SKM-1 treated with dmso at 0.1 percent for 144 hours (cell line): ENCODE measurements around the gene FREM1.

Experiments
- DNase-seq: peaks from one replicate; lab custom pipeline; 2025; ENCODE audit not compliant: unreplicated experiment; lab: John Stamatoyannopoulos, UW

FREM1 gene

GRCh38 chr9:14881006-14881405 is 29.2 kb downstream of the FREM1 start:
- DNase-seq = no peak

GRCh38 chr9:14870090-14870489 is 40.1 kb downstream of the FREM1 start:
- DNase-seq = no peak

DNA sequence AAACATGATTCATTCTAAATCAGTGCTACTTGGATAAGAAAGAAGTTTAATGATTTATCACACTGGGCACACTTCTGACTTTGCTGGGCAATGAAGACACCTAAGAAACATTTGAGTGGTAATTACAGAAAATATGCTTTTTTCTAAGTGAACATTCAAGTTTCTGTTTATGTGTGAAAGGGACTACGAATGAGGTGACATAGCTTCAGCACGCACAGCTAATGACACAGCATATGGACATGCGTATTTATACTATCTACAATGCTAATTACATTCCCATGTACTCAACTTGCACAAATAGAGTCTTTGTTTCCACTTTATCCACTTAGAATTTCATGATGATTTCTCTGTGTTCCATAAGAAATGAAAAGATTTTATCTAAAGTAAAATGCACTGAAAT is 40.6 kb downstream of the FREM1 start:
- no peak for DNase-seq

GRCh38 chr9:14868772-14869583 is 41.2 kb downstream of the FREM1 start:
- DNase-seq = no peak

GRCh38 chr9:14868418-14868771 is 41.8 kb downstream of the FREM1 start:
- DNase-seq = no peak

GRCh38 chr9:14866200-14866749 is 44.0 kb downstream of the FREM1 start:
- no peak for DNase-seq

DNA sequence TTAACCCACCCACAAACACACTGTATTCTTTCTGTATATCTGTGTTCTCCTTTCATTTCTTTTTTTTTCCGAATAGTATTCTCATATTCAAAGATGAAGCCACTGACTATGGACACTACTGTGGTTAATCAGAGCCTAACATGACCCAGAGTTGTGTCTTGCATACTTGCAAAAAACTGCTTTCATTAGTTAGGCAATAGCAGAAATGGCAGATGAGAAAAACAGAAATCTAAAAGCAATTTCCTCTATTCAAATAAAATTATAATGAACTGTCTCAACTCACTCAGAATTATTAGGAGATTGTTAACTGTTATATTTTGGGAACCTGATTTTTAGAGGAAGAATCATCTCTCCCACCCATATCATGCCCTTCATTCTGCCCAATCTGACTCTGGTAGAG is 45.9 kb downstream of the FREM1 start:
- DNase-seq = no peak

DNA sequence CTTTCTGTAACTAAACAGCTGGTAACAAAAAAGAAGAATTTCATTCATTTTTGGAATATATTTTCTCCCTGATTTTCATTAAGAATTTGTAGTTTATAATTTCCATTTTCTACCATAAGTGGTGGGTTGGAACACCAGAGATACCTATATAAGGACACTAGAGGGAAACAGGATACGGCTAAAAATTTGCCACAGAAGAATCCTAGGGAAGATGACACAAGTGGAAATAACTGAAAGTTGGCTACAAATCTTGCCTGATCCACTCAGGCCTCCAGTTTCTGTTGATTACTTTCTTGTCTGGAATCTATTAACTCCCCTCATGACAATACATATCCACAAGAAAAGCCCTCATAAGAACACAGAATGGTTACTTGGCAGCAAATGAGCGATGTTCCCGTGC is 46.8 kb downstream of the FREM1 start:
- DNase-seq = no peak

- no peak for DNase-seq
Measured at GRCh38 chr9:14857449-14858305, 52.6 kb downstream of the FREM1 start.

- DNase-seq = no peak
Measured at GRCh38 chr9:14849851-14850250, 60.4 kb downstream of the FREM1 start.

GRCh38 chr9:14849296-14849695 is 60.9 kb downstream of the FREM1 start:
- no peak for DNase-seq

- peak; percentile 27 for DNase-seq
Measured at GRCh38 chr9:14846871-14847311, 63.3 kb downstream of the FREM1 start.

GRCh38 chr9:14843163-14843562 is 67.1 kb downstream of the FREM1 start:
- no peak for DNase-seq

- DNase-seq = no peak
Measured at GRCh38 chr9:14842269-14842668, 68.0 kb downstream of the FREM1 start.

GRCh38 chr9:14838701-14839100 is 71.5 kb downstream of the FREM1 start:
- DNase-seq = no peak

GRCh38 chr9:14836885-14837284 is 73.3 kb downstream of the FREM1 start:
- DNase-seq = no peak

DNA sequence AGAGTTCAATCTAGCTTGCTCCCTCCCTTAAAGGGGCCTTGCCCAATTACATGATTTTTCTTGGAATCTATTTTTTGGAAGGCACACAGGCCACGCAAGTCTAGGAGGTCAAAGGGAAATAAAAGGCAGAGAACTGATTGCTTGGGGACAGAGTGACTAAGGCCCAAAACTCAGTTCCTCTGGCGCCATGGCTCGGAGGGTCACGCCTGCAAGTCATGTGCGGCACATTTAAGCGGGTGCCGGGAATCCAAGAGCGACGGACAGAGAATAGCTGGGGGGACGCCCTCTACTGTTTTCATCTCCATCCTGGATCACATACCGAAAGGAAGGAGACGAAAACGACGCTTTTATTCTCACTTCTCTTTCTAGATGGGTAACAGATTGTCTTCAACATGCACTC is 78.6 kb downstream of the FREM1 start:
- DNase-seq = no peak

DNA sequence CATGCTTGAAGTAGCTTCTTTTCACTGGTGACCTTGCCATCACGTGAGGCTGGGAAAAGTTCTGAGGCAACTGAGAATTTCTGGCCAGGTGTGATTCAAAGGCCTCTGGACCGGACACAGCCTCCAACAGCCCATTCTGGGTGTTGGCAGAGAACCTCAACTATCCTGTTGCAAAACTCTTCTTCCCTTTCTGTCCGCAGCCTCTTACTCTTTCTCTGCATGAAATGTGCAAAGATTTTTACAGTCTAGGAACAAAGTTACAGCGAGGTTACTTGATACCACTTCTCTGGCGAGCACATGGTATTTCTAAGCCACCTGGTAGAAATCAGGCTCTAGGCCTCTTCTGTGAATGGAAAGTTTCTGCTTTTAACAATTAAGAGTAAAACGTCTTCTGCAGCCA is 79.2 kb downstream of the FREM1 start:
- DNase-seq = no peak

DNA sequence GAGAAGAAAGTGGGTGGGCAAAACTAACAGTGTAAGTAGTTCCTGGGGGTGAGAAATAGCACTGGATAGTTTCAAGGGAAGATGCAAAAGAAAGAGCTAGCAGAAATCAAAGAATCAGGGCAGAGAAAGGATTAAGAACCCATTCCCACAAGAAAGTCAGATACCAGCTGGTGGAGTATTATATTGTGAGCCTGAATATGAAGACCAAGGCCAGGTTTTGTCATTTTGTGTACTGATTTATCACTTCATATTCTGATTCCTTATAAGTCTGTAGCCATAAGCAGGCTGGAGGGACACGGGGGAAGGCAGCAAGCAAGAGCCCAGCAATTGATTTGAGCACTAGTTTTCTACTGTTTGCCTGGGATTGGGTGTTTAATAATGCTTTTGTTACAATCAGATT is 80.2 kb downstream of the FREM1 start:
- no peak for DNase-seq

DNA sequence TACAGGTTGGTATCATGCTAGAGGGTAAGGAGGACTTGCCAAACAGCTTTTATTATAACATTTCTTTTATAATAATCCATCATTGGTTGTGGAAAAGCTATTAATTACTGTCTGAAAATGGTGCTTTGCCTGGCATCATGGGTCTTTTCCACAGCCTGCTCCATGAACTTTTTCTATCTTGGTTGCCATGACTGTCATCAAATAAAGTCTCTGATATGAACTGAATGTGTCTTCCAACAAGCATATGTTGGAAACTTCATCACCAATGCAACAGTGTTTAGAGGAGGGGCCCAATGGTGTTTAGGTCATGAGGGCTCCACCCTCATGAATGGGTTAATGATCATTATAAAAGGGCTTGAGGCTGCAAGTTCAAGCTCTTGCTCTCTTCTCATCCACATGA is 81.0 kb downstream of the FREM1 start:
- no peak for DNase-seq

GRCh38 chr9:14827805-14828204 is 82.4 kb downstream of the FREM1 start:
- no peak for DNase-seq

DNA sequence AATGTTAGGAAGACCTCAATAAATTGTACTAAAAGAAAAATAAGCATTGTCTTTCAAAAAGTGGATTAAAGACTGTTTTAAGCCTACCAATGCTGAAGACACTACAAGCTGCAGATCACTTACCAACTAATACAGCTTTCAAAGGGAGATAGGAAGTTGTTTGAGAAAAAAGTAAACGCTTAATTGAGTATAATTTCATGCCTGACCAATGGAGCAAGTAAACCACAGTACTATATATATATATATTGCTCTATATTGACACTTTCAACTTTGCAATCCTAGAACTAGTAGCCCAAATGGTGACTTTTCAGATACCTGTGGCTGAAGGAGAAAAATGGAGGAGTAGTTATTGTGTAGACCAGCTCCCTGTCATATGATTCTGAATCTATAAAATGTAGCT is 85.7 kb downstream of the FREM1 start:
- no peak for DNase-seq
